ENCODE measurements around the gene CELF3.
"Not testable (repeated sequence)": the region's sequence is repeated elsewhere in the genome, so short reads cannot be mapped to it uniquely, and the experiment has no call there.

Gene CELF3

DNA sequence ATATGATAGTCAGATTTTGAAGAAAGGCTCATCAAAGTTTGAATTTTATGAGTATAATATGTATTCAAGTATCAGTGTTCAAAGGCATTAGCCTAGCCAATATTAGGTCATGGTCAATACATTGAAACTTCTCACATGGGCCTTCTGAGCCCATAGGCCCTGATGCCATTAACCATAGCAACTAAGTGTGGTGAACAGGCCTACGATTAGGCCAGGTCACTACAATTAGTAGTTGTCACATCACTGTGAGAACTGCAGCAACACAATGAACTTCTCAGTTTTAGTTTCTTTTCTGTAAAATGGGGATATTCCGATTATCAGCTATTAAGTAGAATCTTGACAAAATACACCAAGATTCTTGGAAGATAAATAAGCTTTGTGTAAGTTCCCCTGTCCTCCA, 30.0 kb downstream of the CELF3 start:
- peaks cover 6% of the 10 kb centered on the region for H3K36me3 ChIP-seq
- no peaks in the 10 kb centered on the region for H3K27me3 ChIP-seq
- no peaks in the 10 kb centered on the region for H3K9me3 ChIP-seq
- H3K4me1 ChIP-seq, result no peaks in the 10 kb centered on the region
- no peak for DNase-seq
- H3K4me3 ChIP-seq (ENCODE audit: low read depth, low read length), result no peak overlapping the region
- TF ChIP-seq, protein P1, sequence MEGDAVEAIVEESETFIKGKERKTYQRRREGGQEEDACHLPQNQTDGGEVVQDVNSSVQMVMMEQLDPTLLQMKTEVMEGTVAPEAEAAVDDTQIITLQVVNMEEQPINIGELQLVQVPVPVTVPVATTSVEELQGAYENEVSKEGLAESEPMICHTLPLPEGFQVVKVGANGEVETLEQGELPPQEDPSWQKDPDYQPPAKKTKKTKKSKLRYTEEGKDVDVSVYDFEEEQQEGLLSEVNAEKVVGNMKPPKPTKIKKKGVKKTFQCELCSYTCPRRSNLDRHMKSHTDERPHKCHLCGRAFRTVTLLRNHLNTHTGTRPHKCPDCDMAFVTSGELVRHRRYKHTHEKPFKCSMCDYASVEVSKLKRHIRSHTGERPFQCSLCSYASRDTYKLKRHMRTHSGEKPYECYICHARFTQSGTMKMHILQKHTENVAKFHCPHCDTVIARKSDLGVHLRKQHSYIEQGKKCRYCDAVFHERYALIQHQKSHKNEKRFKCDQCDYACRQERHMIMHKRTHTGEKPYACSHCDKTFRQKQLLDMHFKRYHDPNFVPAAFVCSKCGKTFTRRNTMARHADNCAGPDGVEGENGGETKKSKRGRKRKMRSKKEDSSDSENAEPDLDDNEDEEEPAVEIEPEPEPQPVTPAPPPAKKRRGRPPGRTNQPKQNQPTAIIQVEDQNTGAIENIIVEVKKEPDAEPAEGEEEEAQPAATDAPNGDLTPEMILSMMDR (IDR thresholded peaks at IDR 0.05; ENCODE audit: low read depth, low read length), result no peak

DNA sequence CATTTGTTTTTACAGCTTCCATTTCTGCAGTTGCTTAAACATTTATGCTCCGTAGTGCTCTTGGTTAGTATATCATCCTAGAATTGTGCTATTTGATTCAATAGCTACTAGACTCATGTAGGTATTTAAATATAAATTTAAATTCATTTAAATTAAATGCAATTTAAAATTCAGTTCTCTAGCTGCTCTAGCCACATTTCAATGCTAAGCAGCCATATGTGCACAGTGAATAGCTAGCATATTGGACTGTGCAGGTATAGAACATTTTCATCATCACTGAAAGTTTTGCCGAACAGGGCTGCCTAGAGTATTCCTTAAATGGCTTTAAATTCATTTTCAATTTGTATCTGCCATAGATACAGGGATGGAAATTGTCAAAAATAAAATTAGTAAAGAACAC, 32.5 kb downstream of the CELF3 start:
- DNase-seq, result no peak
- H3K4me1 ChIP-seq, result no peaks in the 10 kb centered on the region
- no peaks in the 10 kb centered on the region for H3K9me3 ChIP-seq
- no peak overlapping the region for H3K4me3 ChIP-seq (ENCODE audit: low read depth, low read length)
- no peaks in the 10 kb centered on the region for H3K27me3 ChIP-seq
- TF ChIP-seq, protein P1 (IDR thresholded peaks at IDR 0.05; ENCODE audit: low read depth, low read length), result no peak
- H3K36me3 ChIP-seq, result peaks cover 9% of the 10 kb centered on the region

DNA sequence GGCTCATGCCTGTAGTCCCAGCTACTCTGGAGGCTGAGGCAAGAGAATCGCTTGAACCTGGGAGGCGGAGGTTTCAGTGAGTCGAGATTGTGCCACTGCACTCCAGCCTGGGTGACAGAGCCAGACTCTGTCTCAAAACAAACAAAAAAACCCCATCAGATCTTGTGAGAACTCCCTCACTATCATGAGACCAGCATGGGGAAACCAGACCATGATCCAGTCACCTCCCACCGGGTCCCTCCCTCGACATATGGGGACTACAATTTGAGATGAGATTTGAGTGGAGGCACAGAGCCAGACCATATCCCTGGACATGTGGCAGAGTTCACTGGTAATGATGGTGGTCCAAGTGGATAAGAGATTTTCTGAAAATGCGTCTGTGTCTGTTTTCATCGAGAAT, 33.7 kb downstream of the CELF3 start:
- not testable (repeated sequence) for DNase-seq, H3K4me1 ChIP-seq
- peaks cover 14% of the 10 kb centered on the region for H3K36me3 ChIP-seq

DNA sequence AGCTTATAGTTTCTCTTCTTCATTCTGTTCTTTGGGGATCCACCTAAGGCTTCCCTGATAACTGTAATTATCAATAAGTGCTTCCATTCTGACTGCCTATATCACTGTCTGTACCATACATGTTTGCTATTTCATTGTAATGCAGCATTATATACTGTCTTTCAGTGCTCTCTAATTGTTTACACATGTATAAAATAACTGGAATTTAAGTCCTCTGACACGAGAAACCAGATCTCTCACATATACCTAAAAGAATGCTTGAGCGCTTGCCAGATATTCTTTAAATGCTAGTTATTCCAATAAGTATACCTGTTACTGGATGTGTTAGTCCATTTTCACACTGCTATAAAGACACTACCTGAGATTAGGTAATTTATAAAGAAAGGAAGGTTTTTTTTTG, 34.7 kb downstream of the CELF3 start:
- DNase-seq, result no peak
- no peaks in the 10 kb centered on the region for H3K4me1 ChIP-seq
- H3K9me3 ChIP-seq, result no peaks in the 10 kb centered on the region
- TF ChIP-seq, protein P1 (IDR thresholded peaks at IDR 0.05; ENCODE audit: low read depth, low read length), result no peak
- H3K36me3 ChIP-seq, result peaks cover 15% of the 10 kb centered on the region
- H3K27me3 ChIP-seq, result no peaks in the 10 kb centered on the region
- H3K4me3 ChIP-seq (ENCODE audit: low read depth, low read length), result no peak overlapping the region

More for the DNA sequence above, 33.7 kb downstream of the CELF3 start:
- H3K9me3 ChIP-seq; H3K4me3 ChIP-seq (ENCODE audit: low read depth, low read length); H3K27me3 ChIP-seq: not testable (repeated sequence)

DNA sequence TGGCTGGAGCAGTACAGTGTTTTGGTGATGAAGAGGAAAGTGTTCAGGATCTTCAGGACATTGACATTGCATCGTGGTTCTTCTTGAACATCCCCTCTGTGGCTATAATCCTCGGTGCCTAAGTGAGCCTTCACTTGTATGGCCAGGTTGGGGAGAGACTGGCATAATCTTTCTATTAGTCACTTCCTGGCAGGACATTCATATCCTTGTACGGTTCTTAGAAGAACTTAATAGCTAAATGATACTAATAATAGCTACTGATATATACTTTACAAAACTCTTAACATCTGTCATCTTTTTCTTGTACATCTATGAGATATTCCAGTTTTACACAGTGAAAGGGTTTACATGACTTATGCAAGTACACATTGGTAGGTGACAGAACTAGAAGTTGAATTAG, 35.8 kb downstream of the CELF3 start:
- peaks cover 9% of the 10 kb centered on the region for H3K36me3 ChIP-seq
- DNase-seq, result no peak
- no peaks in the 10 kb centered on the region for H3K27me3 ChIP-seq
- TF ChIP-seq, protein P1 (IDR thresholded peaks at IDR 0.05; ENCODE audit: low read depth, low read length), result no peak
- no peak overlapping the region for H3K4me3 ChIP-seq (ENCODE audit: low read depth, low read length)
- H3K4me1 ChIP-seq, result no peaks in the 10 kb centered on the region
- no peaks in the 10 kb centered on the region for H3K9me3 ChIP-seq

DNA sequence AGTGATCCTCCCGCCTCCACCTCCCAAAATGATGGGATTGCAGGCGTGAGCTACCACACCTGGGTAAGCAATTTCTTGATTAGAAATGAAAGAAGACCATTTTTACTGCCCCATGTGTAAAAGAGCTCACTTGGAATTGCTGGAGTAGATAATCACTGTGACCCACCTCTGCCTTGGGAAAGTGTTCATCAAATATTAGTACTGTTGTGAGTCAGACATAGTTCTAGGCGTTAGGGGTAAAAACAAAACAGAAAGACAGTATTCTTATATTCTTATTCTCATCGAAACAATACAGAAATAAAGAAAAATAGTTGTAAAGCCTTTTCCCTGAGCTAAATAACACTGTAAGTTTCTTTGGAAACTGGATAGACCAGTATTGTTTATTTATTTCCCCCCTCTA, 36.2 kb downstream of the CELF3 start:
- no peak for DNase-seq
- no peak overlapping the region for H3K4me3 ChIP-seq (ENCODE audit: low read depth, low read length)
- no peaks in the 10 kb centered on the region for H3K4me1 ChIP-seq
- H3K36me3 ChIP-seq, result peaks cover 9% of the 10 kb centered on the region
- TF ChIP-seq, protein P1 (IDR thresholded peaks at IDR 0.05; ENCODE audit: low read depth, low read length), result no peak
- no peaks in the 10 kb centered on the region for H3K9me3 ChIP-seq
- H3K27me3 ChIP-seq, result no peaks in the 10 kb centered on the region

DNA sequence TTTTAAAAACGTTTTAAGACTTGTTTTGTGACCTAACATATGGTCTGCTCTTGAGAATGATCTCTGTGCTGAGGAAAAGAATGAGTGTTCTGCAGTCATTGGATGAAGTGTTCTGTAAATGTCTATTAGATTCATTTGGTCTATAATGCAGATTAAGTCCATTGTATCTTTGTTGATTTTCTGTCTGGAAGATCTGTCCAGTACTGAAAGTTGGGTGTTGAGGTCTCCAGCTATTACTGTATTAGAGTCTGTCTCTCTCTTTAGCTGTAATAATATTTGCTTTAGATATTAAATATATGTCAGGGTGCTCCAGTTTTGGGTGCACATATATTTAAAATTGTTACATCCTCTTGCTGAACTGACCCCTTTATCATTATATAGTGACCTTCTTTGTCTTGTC, 43.2 kb downstream of the CELF3 start:
- H3K4me1 ChIP-seq, result no peaks in the 10 kb centered on the region
- H3K36me3 ChIP-seq, result peaks cover 17% of the 10 kb centered on the region
- no peaks in the 10 kb centered on the region for H3K9me3 ChIP-seq
- H3K27me3 ChIP-seq, result no peaks in the 10 kb centered on the region
- H3K4me3 ChIP-seq (ENCODE audit: low read depth, low read length), result no peak overlapping the region
- DNase-seq, result no peak
- TF ChIP-seq, protein P1 (IDR thresholded peaks at IDR 0.05; ENCODE audit: low read depth, low read length), result no peak

DNA sequence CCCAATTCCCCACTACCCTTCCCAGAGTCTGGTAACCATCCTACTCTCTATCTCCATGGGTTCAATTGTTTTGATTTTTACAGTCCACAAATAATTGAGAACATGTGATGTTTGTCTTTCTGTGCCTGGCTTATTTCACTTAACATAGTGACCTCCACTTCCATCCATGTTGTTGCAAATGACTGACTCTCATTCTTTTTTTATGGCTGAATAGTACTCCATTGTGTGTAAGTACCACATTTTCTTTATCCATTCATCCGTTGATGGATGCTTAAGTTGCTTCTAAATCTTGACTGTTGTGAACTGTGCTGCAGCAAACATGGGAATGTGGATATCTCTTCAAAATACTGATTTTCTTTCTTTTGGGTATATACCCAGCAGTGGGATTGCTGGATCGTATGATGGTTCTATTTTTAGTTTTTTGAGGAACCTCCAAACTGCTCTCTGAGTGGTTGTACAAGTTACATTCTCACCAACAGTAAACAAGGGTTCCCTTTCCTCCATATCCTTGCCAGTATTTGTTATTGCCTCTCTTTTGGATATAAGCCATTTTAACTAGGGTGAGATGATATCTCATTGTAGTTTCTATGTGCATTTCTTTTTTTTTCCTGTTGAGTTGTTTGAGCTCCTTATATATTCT, 46.4 kb downstream of the CELF3 start:
- not testable (repeated sequence) for H3K27me3 ChIP-seq; H3K4me1 ChIP-seq; DNase-seq; H3K4me3 ChIP-seq (ENCODE audit: low read depth, low read length); H3K9me3 ChIP-seq
- peaks cover 11% of the 10 kb centered on the region for H3K36me3 ChIP-seq
